MM.1S (cell line): ENCODE data around the gene CP.

Source experiments
- CTCF ChIP-seq: fragments of 300-600 bp; sonication (generic); IDR thresholded peaks from 2 replicates; pipeline ENCODE4 v1.5.1; 2016; ENCODE audit warnings: antibody characterized with exemption, low read length, mixed read lengths
- EZH2 ChIP-seq: fragments of 300-600 bp; sonication (generic); optimal IDR thresholded peaks from 2 replicates; pipeline ENCODE3; 2017; ENCODE audit warnings: low read depth, mild to moderate bottlenecking, antibody characterized with exemption, low read length, mixed read lengths
- EZH2phosphoT487 ChIP-seq: fragments of 300-600 bp; sonication (generic); IDR thresholded peaks from 2 replicates; pipeline ENCODE4 v1.6.1; 2018; ENCODE audit warnings: antibody characterized with exemption, low read length

- TF ChIP-seq CTCF (no peak), EZH2phosphoT487 (no peak), EZH2 (no peak)
Measured at GRCh38 chr3:149231871-149232270, 10.2 kb upstream of the CP start.
